PC-3 (cell line): ENCODE measurements around the gene IGSF21.

Experiments used
- CTCF ChIP-seq: fragments of 300-600 bp; sonication (generic); conservative IDR thresholded peaks from 2 replicates; pipeline ENCODE4 v1.5.1; 2017; ENCODE audit warnings: antibody characterized with exemption, low read depth, mild to moderate bottlenecking, low read length
- EZH2phosphoT487 ChIP-seq: fragments of 300-600 bp; sonication (generic); IDR thresholded peaks from 2 replicates; pipeline ENCODE4 v1.6.1; 2018; ENCODE audit warnings: mild to moderate bottlenecking, antibody characterized with exemption, low read length, borderline replicate concordance

- no peak for TF ChIP-seq CTCF
- no peak for TF ChIP-seq EZH2phosphoT487
Observed at GRCh38 chr1:18118491-18118890, 10.9 kb downstream of the IGSF21 start.
